Right lobe of liver (tissue), 4 donors: Measurements from ENCODE around the gene PTK6.

ENCODE experiments used
- CTCF ChIP-seq, 4 donors: fragments of 200-600 bp in 3 of 4; fragments of 450-650 bp in 1 of 4; IDR thresholded peaks; one replicate each; pipeline versions ENCODE4 v1.5.1 to v1.8.0; 2016 to 2022; ENCODE audit warnings: antibody characterized with exemption in 4 of 4, mild to moderate bottlenecking in 2 of 4
- POLR2A ChIP-seq: fragments of 450-650 bp; IDR thresholded peaks from one replicate; pipeline ENCODE4 v1.6.1; 2017; ENCODE audit warnings: antibody characterized with exemption, mild to moderate bottlenecking
- donor health status: DM: no; HTN: no; CAD: no.
- donor health status: DM: no; HTN: no; CAD: no.
- donor health status: DM: no; HTN: yes; CAD: no.

DNA sequence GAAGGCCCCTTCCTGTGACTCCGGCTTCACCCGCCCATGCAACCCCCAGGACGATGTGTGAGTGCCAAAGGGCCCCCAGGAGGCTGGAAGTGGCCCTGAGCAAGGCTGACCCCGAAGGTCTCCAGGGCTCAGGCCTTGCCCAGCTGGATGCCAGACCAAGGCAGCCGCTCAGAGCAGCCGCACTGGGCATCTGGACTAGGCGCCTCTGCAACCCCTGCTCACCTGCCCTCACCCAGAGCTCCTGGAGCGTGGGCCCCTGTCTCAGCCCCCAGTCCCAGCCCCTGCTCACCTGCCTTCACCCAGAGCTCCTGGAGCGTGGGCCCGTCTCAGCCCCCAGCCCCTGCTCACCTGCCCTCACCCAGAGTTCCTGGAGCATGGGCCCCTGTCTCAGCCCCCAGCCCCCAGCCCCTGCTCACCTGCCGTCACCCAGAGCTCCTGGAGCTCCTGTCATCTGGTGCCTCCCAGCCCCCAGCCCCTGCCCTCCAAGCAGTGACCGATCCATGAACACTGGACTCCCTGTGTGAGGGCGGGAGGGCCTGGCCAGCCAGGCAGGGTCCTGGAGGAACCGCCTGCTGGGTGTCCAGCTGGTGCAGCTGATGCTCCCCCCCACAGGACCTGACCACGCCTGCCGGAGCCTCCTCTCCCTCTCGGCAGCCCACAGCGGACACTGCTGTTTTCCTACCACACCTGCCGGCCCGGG is 9.2 kb upstream of the PTK6 start:
- no peak for TF ChIP-seq CTCF (IDR thresholded peaks at IDR 0.05)
- TF ChIP-seq POLR2A, result no peak
